ENCODE data around the gene FOXM1.

GRCh38 chr12:2860170-2860569 is 16.8 kb downstream of the FOXM1 start:
- TF ChIP-seq ZFP30 (CRISPR knock-in tag; IDR thresholded peaks at IDR 0.05) = no peak
- TF ChIP-seq ARNTL (CRISPR knock-in tag; IDR thresholded peaks at IDR 0.05; ENCODE audit: borderline replicate concordance, low read depth) = no peak
- TF ChIP-seq GLIS3 (CRISPR knock-in tag; IDR thresholded peaks at IDR 0.05) = no peak
- no peak for TF ChIP-seq ZNF8 (CRISPR knock-in tag; IDR thresholded peaks at IDR 0.05)

Measured in SK-N-SH treated with all-trans-retinoic acid at 6 μM for 48 hours (cell line).